Activated T-helper 17 cell treated with anti-CD3 and anti-CD28 coated beads, Interleukin-2, amount 50 U/mL, for 72 hours (primary cell): ENCODE results near the gene LLGL2. TPM values are rescaled to one million over a fixed set of nuclear protein-coding genes. Genes with fewer than 3 reads are reported as not detected.

Experiments used
- ATAC-seq: fragments of 150-1000 bp; cut with Tn5 transposase; replicated peaks from 2 replicates; pipeline ENCODE4 v1.10.0; 2021; ENCODE audit warnings: mild to moderate bottlenecking, moderate library complexity
- H3K27ac Mint-ChIP-seq: one replicate; pipeline ENCODE4 v1.8.0; 2022; ENCODE audit warnings: mixed read lengths
- H3K27me3 Mint-ChIP-seq: one replicate; pipeline ENCODE4 v1.8.0; 2022; ENCODE audit warnings: mixed read lengths
- H3K36me3 Mint-ChIP-seq: one replicate; pipeline ENCODE4 v1.8.0; 2022; ENCODE audit warnings: low read depth, mild to moderate bottlenecking, mixed read lengths
- H3K4me1 Mint-ChIP-seq: one replicate; pipeline ENCODE4 v1.8.0; 2022; ENCODE audit warnings: mixed read lengths
- H3K4me3 Mint-ChIP-seq: one replicate; pipeline ENCODE4 v1.8.0; 2022; ENCODE audit warnings: mild to moderate bottlenecking, mixed read lengths
- H3K9me3 Mint-ChIP-seq: one replicate; pipeline ENCODE4 v1.8.0; 2022; ENCODE audit warnings: mixed read lengths
- total RNA-seq, 2 donors: library from RNA; stranded (reverse); gene quantifications; one replicate each; pipeline ENCODE4 v1.2.3, GENCODE V29; 2022

The LLGL2 gene
- total RNA-seq, 2 donors from 2014 or later, result 16.7 to 24.1 TPM

DNA sequence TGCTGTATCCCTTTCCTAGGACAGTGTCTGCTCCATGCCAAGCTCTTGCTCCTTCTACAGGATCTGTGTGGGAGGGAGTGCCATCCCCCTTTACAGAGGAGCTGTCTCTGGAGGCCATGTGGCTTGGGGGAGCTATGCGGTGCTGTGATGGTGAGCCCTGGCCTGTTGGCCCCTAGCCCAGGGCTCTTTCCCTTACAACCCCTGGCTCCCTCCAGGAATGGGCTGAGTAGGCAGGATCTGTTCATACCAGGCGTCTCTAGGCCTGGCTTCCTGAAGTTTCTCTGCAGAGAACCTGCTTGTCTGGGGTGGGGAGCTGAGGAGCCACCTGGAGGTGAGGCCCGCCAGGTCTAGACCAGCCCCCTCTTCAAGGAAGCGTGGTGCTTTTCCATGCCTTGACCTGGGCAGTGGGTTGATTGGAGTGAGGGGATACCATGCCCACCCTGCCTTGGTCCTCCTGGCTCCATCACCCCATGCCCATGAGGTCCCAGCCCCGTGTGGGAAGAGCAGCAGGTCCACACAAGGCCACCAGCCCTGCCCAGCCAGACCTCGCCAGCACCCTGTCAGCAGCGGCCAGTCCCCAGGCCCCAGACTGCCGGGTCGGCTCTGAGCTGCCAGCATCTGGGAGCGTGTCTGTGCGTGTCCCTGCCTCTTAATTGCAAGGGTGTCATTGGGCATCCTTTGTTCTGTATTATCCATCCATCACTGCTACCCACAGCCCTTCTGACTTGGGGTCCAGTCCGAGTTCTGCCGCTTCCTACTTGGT is 14.7 kb downstream of the LLGL2 start:
- no peaks in the 10 kb centered on the region for H3K27me3 Mint-ChIP-seq
- H3K4me3 Mint-ChIP-seq, result no peak overlapping the region
- no peak overlapping the region for H3K27ac Mint-ChIP-seq
- H3K36me3 Mint-ChIP-seq, result no peaks in the 10 kb centered on the region
- H3K9me3 Mint-ChIP-seq, result no peaks in the 10 kb centered on the region
- ATAC-seq, result no peak
- peaks cover 5% of the 10 kb centered on the region for H3K4me1 Mint-ChIP-seq

GRCh38 chr17:75540923-75541503 is 15.5 kb downstream of the LLGL2 start:
- no peaks in the 10 kb centered on the region for H3K9me3 Mint-ChIP-seq

DNA sequence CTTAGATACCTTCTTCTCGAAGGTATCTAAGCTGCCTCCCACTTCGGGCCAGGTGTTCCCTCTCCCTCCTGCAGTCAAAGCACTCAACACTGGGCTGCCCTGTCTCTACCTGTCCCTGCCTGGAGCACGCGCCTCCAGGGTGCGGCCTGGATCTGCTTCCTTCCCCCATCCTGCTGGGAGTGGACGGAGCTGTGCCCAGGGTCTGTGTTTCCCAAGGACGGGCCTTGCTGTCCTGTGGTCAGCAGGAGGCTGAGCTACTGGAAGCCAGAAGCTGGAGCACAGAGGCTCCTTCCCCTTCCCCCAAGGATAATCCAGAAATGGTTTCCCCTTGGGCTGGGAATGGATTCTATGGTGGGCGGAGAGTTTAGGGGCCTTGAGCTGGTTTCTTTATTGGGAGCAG is 16.7 kb downstream of the LLGL2 start:
- peaks cover 4% of the 10 kb centered on the region for H3K4me1 Mint-ChIP-seq
- no peak overlapping the region for H3K4me3 Mint-ChIP-seq
- H3K27ac Mint-ChIP-seq, result no peak overlapping the region
- H3K27me3 Mint-ChIP-seq, result no peaks in the 10 kb centered on the region
- ATAC-seq, result no peak
- H3K36me3 Mint-ChIP-seq, result no peaks in the 10 kb centered on the region
- H3K9me3 Mint-ChIP-seq, result no peaks in the 10 kb centered on the region

More at GRCh38 chr17:75540923-75541503, 15.5 kb downstream of the LLGL2 start:
- Mint-ChIP-seq H3K4me3 (no peak overlapping the region), H3K27ac (no peak overlapping the region), H3K36me3 (no peaks in the 10 kb centered on the region), H3K4me1 (peaks cover 4% of the 10 kb centered on the region), H3K27me3 (no peaks in the 10 kb centered on the region)
- ATAC-seq, result no peak

DNA sequence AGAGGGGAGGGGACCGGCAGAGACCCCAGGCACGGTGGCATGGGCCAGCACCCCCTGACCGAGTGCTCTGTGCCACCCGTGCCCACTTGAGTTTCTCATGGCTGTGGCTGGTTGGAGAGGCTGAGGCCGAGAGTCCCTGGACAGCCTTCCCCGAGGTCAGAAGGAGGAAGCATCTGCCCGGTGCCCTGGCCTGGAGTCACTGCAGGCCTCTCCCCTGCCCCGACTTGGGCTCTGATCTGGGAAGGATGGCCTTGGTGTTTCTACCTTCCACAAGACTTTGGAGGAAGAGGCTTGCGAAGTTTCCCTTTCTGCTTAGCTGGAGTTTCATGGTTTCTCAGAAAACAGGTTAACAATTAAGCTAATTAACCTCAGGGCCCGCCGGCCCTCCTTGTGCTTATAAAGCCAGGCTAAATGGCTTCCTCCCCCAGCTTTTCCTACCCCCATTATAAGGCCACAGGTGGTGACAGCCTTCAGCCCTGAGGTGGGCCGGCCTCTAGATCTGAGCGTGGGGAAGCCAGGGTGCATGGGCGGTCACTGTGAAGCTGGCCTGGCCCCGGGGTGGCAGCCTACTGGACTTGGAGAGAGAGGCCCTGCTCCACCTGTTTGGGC is 17.3 kb downstream of the LLGL2 start:
- no peak overlapping the region for H3K27ac Mint-ChIP-seq
- H3K9me3 Mint-ChIP-seq, result no peaks in the 10 kb centered on the region
- H3K27me3 Mint-ChIP-seq, result no peaks in the 10 kb centered on the region
- no peaks in the 10 kb centered on the region for H3K36me3 Mint-ChIP-seq
- H3K4me3 Mint-ChIP-seq, result no peak overlapping the region
- peaks cover 4% of the 10 kb centered on the region for H3K4me1 Mint-ChIP-seq
- ATAC-seq, result no peak

- H3K36me3 Mint-ChIP-seq, result no peaks in the 10 kb centered on the region
- no peaks in the 10 kb centered on the region for H3K27me3 Mint-ChIP-seq
- H3K9me3 Mint-ChIP-seq, result no peaks in the 10 kb centered on the region
- H3K27ac Mint-ChIP-seq, result no peak overlapping the region
- H3K4me3 Mint-ChIP-seq, result no peak overlapping the region
- H3K4me1 Mint-ChIP-seq, result peaks cover 4% of the 10 kb centered on the region
- no peak for ATAC-seq
These were observed 18.8 kb downstream of the LLGL2 start for GRCh38 chr17:75544250-75544649.

GRCh38 chr17:75546181-75546580 is 20.7 kb downstream of the LLGL2 start:
- no peaks in the 10 kb centered on the region for H3K36me3 Mint-ChIP-seq
- no peak overlapping the region for H3K4me3 Mint-ChIP-seq
- H3K9me3 Mint-ChIP-seq, result no peaks in the 10 kb centered on the region
- no peak overlapping the region for H3K27ac Mint-ChIP-seq
- peaks cover 4% of the 10 kb centered on the region for H3K4me1 Mint-ChIP-seq
- no peaks in the 10 kb centered on the region for H3K27me3 Mint-ChIP-seq
- no peak for ATAC-seq

DNA sequence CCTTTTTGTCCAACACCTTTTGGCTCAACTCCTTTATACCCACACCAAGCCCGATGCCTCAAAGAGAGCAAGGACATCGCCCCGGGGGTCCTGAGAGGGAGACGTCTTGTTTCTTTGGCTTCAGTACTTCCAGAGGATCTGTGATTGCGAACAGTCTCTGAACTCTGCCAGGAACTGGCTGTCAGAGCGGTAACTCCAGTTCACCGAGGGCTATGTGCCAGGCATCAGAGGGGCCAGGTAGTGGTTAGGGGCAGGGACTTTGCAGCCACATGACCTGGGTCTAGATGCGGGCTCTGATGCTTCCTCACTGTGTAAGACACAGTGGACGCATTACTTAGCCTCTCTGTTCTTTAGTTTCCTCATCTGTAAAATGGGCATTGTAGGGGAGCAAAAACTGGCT is 21.6 kb downstream of the LLGL2 start:
- no peak overlapping the region for H3K27ac Mint-ChIP-seq
- no peaks in the 10 kb centered on the region for H3K36me3 Mint-ChIP-seq
- peaks cover 2% of the 10 kb centered on the region for H3K4me1 Mint-ChIP-seq
- no peak for ATAC-seq
- H3K9me3 Mint-ChIP-seq, result no peaks in the 10 kb centered on the region
- H3K4me3 Mint-ChIP-seq, result no peak overlapping the region
- H3K27me3 Mint-ChIP-seq, result no peaks in the 10 kb centered on the region

- Mint-ChIP-seq H3K4me1 (no peaks in the 10 kb centered on the region), H3K9me3 (no peaks in the 10 kb centered on the region), H3K4me3 (no peak overlapping the region), H3K27me3 (no peaks in the 10 kb centered on the region), H3K27ac (no peak overlapping the region), H3K36me3 (no peaks in the 10 kb centered on the region)
- no peak for ATAC-seq
These were observed 23.3 kb downstream of the LLGL2 start for GRCh38 chr17:75548813-75549212.

DNA sequence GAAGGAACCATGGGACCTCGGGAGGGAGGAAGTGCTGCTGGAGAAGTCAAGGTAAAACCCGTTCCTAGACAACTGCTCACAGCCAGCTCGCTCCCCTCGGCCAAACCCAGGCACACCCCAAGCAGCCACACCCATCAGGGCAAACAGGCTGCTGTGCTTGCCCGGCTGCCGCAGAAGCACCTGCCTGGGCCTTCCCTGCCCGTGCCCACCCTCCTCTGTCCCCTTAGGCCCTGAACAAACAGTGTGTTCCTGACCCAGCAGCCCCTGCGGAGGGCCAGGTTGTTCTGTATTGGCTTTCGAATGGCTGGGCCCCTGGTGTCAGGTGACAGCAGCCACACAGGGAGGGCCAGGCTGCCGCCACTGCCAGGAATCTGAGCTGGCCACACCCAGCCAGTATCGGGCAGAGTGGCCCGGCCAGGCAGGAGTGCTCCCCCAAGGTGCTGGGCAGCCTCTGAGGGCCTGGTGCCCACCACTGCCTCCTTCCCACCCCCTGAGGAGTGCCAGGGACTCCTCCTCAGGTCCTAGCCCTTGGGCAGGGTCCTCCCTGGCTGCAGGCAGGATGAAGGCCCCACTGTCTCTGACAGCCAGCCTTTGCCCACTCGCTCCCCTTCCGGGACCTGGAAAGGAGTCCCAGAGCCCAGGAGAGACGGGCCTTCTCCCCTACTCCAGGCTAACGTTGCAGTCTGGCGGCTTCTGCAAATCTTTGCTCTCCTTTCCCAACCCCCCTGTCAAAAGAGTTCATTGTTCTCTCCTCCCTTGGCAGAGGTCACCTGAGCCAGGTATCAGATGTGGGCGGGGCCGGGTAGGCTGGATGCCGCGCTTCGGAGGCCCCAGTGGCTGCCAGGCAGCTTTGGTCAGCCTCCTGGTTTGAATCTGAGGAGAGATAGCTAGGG is 24.0 kb downstream of the LLGL2 start:
- H3K4me3 Mint-ChIP-seq, result no peak overlapping the region
- no peak for ATAC-seq
- no peak overlapping the region for H3K27ac Mint-ChIP-seq
- H3K4me1 Mint-ChIP-seq, result no peaks in the 10 kb centered on the region
- no peaks in the 10 kb centered on the region for H3K36me3 Mint-ChIP-seq
- H3K9me3 Mint-ChIP-seq, result no peaks in the 10 kb centered on the region
- H3K27me3 Mint-ChIP-seq, result no peaks in the 10 kb centered on the region

DNA sequence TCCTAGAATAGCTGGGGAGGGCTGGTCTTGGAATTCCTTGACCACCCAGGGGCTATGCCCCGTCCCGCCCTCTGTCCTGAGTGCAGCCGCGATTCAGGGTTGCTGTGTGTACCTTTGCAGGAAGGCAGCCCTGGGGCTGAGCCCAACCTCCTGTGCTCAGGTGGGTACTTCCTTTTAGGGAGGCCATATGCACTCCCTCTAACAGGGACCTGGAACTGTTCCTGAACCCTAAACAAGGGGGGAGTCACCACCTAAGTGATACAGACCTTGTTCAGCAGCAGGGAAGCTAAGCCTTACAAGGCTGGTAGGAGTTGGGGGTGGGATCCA is 24.6 kb downstream of the LLGL2 start:
- no peak overlapping the region for H3K27ac Mint-ChIP-seq
- H3K9me3 Mint-ChIP-seq, result no peaks in the 10 kb centered on the region
- H3K27me3 Mint-ChIP-seq, result no peaks in the 10 kb centered on the region
- no peaks in the 10 kb centered on the region for H3K36me3 Mint-ChIP-seq
- ATAC-seq, result no peak
- no peak overlapping the region for H3K4me3 Mint-ChIP-seq
- no peaks in the 10 kb centered on the region for H3K4me1 Mint-ChIP-seq

GRCh38 chr17:75551266-75551665 is 25.8 kb downstream of the LLGL2 start:
- no peaks in the 10 kb centered on the region for H3K27me3 Mint-ChIP-seq
- no peaks in the 10 kb centered on the region for H3K9me3 Mint-ChIP-seq
- no peak for ATAC-seq
- no peak overlapping the region for H3K4me3 Mint-ChIP-seq
- no peaks in the 10 kb centered on the region for H3K36me3 Mint-ChIP-seq
- H3K4me1 Mint-ChIP-seq, result no peaks in the 10 kb centered on the region
- peak overlapping the region; percentile 13 for H3K27ac Mint-ChIP-seq

- Mint-ChIP-seq H3K9me3 (no peaks in the 10 kb centered on the region), H3K27me3 (no peaks in the 10 kb centered on the region), H3K36me3 (no peaks in the 10 kb centered on the region), H3K4me3 (no peak overlapping the region), H3K27ac (no peak overlapping the region), H3K4me1 (no peaks in the 10 kb centered on the region)
- ATAC-seq, result no peak
These were observed 27.2 kb downstream of the LLGL2 start for GRCh38 chr17:75552425-75553294.

- Mint-ChIP-seq H3K36me3 (no peaks in the 10 kb centered on the region), H3K9me3 (no peaks in the 10 kb centered on the region), H3K4me3 (no peak overlapping the region), H3K27ac (no peak overlapping the region), H3K27me3 (no peaks in the 10 kb centered on the region), H3K4me1 (no peaks in the 10 kb centered on the region)
- no peak for ATAC-seq
These were observed 28.0 kb downstream of the LLGL2 start for GRCh38 chr17:75553295-75554110.
